ENCODE results near the gene SLC27A1.
"Not testable (repeated sequence)": the region's sequence is repeated elsewhere in the genome, so short reads cannot be mapped to it uniquely, and the experiment has no call there.

SLC27A1 gene

GRCh38 chr19:17468302-17469091 is 1.8 kb upstream of the SLC27A1 start:
- DNase-seq, result no peak
- TF ChIP-seq POLR2A (IDR thresholded peaks at IDR 0.05; ENCODE audit: low read length) (no peak), GATA1 (IDR thresholded peaks at IDR 0.05; ENCODE audit: low read depth, low read length) (no peak)

- TF ChIP-seq POLR2A (IDR thresholded peaks at IDR 0.05; ENCODE audit: low read length) (no peak), GATA1 (IDR thresholded peaks at IDR 0.05; ENCODE audit: low read depth, low read length) (no peak)
- DNase-seq, result no peak
Observed at GRCh38 chr19:17469092-17469480, 1.2 kb upstream of the SLC27A1 start.

DNA sequence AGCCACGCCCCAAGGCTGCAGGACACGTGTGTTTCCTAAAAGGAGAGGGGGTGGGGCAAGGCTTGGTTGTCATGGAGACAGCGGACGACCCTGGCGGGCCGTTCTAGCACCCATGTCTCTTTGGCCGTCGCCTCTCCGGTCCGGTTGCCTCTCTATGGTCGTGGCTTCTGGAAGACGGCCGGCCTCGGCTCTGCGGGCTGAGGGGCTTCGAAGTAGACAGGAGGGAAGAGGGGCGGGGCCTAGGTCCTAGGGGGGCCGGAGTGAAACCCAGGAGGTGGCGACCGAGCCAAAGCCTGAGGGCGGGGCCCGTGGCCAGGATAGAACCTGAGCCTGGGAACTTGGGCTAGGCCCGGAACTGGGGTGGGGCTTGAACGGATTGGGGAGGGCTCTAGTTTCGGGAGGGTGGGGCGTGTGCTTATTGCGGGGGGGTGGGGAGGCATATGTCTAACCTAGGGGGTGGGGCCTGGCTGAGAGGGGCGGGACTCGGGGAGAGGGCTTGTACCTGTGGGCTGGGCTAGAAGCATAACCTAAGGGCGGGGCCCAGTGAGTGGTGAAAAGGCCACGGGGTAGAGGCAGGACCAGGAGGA is 750 bp upstream of the SLC27A1 start:
- peak; percentile 91 to 92 for DNase-seq
- peak; percentile 9 for TF ChIP-seq POLR2A (IDR thresholded peaks at IDR 0.05; ENCODE audit: low read length)
- TF ChIP-seq GATA1 (IDR thresholded peaks at IDR 0.05; ENCODE audit: low read depth, low read length), result no peak

DNA sequence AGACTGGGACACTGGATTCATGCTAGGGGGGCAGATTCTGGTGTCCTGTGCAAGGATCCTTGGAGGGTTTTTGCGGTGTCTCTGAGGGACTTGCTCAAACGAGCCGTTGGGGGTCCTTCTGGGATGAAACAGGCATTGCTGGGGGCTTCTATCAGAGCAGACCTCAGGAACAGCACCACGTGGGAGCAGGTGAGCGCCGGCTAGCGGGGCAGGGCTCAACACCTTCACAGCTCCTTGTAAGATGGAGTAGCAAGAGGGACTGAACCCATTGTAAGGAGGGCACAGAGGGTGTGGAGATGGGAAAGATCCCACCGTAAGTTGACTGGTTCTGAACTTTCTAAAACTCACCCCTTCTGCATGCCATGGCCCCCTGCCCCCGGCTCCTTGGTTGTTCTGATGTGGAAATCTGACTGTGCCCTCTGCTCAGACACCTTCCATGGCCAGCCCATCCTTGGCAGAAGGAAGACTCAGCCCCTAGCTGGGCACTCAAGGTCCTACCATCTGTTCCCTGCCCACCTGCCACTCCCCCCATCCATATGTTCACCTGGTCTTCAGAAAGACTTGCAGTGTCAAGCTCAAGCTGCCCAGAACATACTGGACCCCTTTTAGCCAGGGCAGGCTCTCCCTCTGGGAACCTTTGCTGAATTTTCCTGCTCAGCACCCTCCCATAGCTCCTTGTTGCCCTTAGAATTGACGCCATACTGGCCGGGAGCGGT is 1.2 kb downstream of the SLC27A1 start:
- no peak for DNase-seq
- TF ChIP-seq GATA1 (IDR thresholded peaks at IDR 0.05; ENCODE audit: low read depth, low read length) (no peak), POLR2A (IDR thresholded peaks at IDR 0.05; ENCODE audit: low read length) (no peak)

- TF ChIP-seq POLR2A (IDR thresholded peaks at IDR 0.05; ENCODE audit: low read length) (no peak), GATA1 (IDR thresholded peaks at IDR 0.05; ENCODE audit: low read depth, low read length) (no peak)
- DNase-seq, result peak in 1 of 2 experiments; percentile 50
Observed at GRCh38 chr19:17473041-17473440, 2.7 kb downstream of the SLC27A1 start.

GRCh38 chr19:17475011-17475540 is 4.8 kb downstream of the SLC27A1 start:
- not testable (repeated sequence) for DNase-seq

DNA sequence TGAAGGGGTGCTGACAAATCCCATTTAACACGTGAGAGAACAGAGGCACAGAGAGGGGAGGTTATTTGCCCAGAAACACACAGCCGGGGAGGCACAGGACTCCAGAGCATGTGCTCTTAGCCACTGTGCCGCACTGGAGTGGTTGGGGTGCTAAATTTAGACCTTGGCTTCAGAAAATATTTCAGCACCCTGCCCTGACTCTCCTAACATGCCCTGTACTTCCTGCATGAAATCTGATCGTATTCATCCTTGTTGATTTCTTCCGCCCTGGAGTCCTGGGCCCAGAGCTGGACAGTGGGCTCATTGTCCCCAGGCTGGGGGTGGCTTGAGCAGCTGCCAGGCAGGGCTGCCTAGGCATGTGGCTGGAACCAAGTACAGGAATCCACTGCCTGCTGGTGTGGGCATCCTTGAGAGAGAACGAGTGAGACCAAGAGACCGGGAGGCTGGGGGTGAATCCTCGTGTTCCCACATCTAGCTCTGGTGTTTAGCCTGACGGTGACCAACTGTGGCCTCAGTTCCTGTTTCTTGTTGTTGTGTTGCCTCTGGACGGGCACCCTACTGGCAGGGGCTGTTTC is 5.3 kb downstream of the SLC27A1 start:
- no peak for DNase-seq
- TF ChIP-seq GATA1 (IDR thresholded peaks at IDR 0.05; ENCODE audit: low read depth, low read length), result no peak
- no peak for TF ChIP-seq POLR2A (IDR thresholded peaks at IDR 0.05; ENCODE audit: low read length)

GRCh38 chr19:17479325-17479791 is 9.0 kb downstream of the SLC27A1 start:
- DNase-seq, result no peak
- no peak for TF ChIP-seq GATA1 (IDR thresholded peaks at IDR 0.05; ENCODE audit: low read depth, low read length)
- TF ChIP-seq POLR2A (IDR thresholded peaks at IDR 0.05; ENCODE audit: low read length), result no peak

- DNase-seq, result no peak
- no peak for TF ChIP-seq POLR2A (IDR thresholded peaks at IDR 0.05; ENCODE audit: low read length)
- TF ChIP-seq GATA1 (IDR thresholded peaks at IDR 0.05; ENCODE audit: low read depth, low read length), result no peak
Observed at GRCh38 chr19:17481986-17482385, 11.7 kb downstream of the SLC27A1 start.

- no peak for DNase-seq
- TF ChIP-seq POLR2A (IDR thresholded peaks at IDR 0.05; ENCODE audit: low read length) (no peak), GATA1 (IDR thresholded peaks at IDR 0.05; ENCODE audit: low read depth, low read length) (no peak)
Observed at GRCh38 chr19:17482877-17483604, 12.7 kb downstream of the SLC27A1 start.

DNA sequence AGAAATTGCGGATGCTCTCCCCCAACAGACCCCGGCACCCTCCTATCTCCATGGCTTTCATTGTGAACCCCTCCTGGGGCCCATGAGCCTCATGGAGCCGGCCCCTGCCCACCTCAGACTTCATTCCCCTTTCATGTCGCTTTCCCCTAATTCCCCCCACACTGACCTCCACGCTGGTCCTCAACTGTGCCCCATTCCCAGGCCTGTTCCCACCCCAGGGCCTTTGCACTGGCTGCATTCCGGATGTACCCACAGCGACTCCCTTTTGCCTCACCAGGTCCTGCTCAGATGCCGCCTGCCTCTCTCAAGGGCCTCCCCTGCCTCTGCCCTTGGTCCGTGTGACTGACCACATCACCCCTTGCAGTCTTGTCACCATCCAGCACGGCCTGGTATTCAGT is 13.3 kb downstream of the SLC27A1 start:
- no peak for TF ChIP-seq POLR2A (IDR thresholded peaks at IDR 0.05; ENCODE audit: low read length)
- TF ChIP-seq GATA1 (IDR thresholded peaks at IDR 0.05; ENCODE audit: low read depth, low read length), result no peak
- no peak for DNase-seq

DNA sequence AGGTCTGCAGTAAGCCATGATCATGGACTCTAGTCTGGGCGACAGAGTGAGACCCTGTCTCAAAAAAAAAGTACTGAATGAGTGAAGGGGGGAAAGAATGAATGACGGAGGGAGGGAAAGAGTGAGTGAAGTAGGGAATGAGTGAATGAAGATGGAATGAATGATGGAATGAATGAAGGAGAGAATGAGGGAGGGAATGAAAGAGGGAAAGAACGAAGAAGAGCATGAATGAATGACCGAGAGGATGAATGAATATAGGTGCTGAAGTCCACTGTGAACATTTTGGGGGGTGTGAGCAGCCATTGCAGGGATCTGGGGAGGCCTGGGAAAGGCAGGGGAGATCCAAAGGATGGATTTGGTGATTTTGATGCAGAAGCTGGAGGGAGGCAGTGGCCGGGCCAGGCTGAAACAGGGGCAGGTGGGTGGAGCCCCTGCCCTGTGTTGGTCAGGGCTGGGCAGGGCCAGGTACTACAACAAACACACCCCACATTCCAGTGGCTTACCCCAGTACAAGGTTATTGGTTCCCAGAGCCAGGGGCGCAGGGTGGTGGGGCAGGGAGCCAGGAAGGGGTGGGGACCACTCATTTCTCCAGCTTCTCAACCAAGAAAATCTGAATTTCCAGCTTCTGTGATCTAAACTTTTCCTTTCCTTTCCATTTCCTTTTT is 14.3 kb downstream of the SLC27A1 start:
- TF ChIP-seq POLR2A (IDR thresholded peaks at IDR 0.05; ENCODE audit: low read length) (no peak), GATA1 (IDR thresholded peaks at IDR 0.05; ENCODE audit: low read depth, low read length) (no peak)
- DNase-seq, result no peak
